Measurements from ENCODE around the gene HUS1B. TPM values are rescaled to one million over a fixed set of nuclear protein-coding genes. Genes with fewer than 3 reads are reported as not detected.

The HUS1B gene
- total and polyA plus RNA-seq, 9 of the 15 experiments (the other 6 are each of a cell fraction or from before 2014, with no cell fraction given): 0.16 to 1.4 (median 0.38) TPM; not detected in 1

DNA sequence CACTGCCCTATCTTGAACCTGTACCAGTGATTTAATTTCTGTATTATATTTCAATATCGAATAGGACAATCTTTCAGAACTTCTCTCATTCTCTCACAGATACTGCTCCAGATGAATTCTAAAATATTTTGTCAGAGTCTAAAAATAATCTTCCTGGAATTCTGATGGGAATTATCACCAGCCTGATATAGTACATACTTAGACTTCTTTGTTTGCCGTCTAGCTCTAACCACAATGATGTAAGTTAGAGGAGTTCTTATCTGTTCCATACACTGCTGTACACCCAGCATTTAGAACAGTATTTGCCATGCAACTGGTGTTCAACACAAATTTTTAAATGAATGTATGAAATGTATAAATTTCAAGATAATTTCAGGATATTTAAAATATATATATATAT, 1.3 kb upstream of the HUS1B start (continued):
- TF ChIP-seq TOE1 (IDR thresholded peaks at IDR 0.05; ENCODE audit: borderline replicate concordance) (no peak), TOE1 (CRISPR knock-in tag; IDR thresholded peaks at IDR 0.05; ENCODE audit: borderline replicate concordance, low read depth) (no peak), ELF2 (CRISPR knock-in tag; IDR thresholded peaks at IDR 0.05) (no peak), MEF2A (IDR thresholded peaks at IDR 0.05; ENCODE audit: control insufficient read depth, low read depth, low read length) (peak; percentile 83; the same call in 1 of the 2 replicates), MAFF (IDR thresholded peaks at IDR 0.05; ENCODE audit: low read length) (no peak), HMG20A (CRISPR knock-in tag; conservative IDR thresholded peaks at IDR 0.05) (no peak), GTF2A2 (tag; IDR thresholded peaks at IDR 0.05) (no peak), PPARD (CRISPR knock-in tag; IDR thresholded peaks at IDR 0.05) (no peak), KAT2B (IDR thresholded peaks at IDR 0.05; ENCODE audit: low read depth, low read length) (no peak), ARHGAP35 (IDR thresholded peaks at IDR 0.05; ENCODE audit: partially characterized antibody) (no peak), HDAC2 (IDR thresholded peaks at IDR 0.05) (0 out of 2 replicates have a peak, but pooled peaks have one; percentile 33), POLR2B (IDR thresholded peaks at IDR 0.05; ENCODE audit: low read depth, partially characterized antibody) (no peak), BMI1 (IDR thresholded peaks at IDR 0.05; ENCODE audit: low read length) (no peak), RBM17 (IDR thresholded peaks at IDR 0.05; ENCODE audit: borderline replicate concordance, low read depth, low read length) (no peak), JUN (IDR thresholded peaks at IDR 0.05; ENCODE audit: borderline replicate concordance, low read depth, low read length) (peak; percentile 62; the same call in 1 of the 2 replicates), JUN (CRISPR knock-in tag; IDR thresholded peaks at IDR 0.05; ENCODE audit: borderline replicate concordance) (no peak), ZNF436 (CRISPR knock-in tag; IDR thresholded peaks at IDR 0.05) (no peak), TRIM28 (IDR thresholded peaks at IDR 0.05) (peak; percentile 32; the same call in 1 of the 2 replicates), TBL1XR1 (IDR thresholded peaks at IDR 0.05; ENCODE audit: low read length in 2 of 2) (peak in 1 of 2 experiments; percentile 97; a peak in 2 of 4 replicates), XRCC3 (IDR thresholded peaks at IDR 0.05) (no peak), RBM15 (IDR thresholded peaks at IDR 0.05; ENCODE audit: insufficient read depth, low read length) (no peak), NONO (IDR thresholded peaks at IDR 0.05; ENCODE audit: low read depth in 2 of 2, low read length in 1 of 2) (no peak), LEF1 (IDR thresholded peaks at IDR 0.05) (no peak), SMAD4 (CRISPR knock-in tag; conservative IDR thresholded peaks at IDR 0.05) (peak; percentile 97)
- TF ChIP-seq, protein P1, sequence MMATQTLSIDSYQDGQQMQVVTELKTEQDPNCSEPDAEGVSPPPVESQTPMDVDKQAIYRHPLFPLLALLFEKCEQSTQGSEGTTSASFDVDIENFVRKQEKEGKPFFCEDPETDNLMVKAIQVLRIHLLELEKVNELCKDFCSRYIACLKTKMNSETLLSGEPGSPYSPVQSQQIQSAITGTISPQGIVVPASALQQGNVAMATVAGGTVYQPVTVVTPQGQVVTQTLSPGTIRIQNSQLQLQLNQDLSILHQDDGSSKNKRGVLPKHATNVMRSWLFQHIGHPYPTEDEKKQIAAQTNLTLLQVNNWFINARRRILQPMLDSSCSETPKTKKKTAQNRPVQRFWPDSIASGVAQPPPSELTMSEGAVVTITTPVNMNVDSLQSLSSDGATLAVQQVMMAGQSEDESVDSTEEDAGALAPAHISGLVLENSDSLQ (IDR thresholded peaks at IDR 0.05): no peak
- TF ChIP-seq, protein P2, sequence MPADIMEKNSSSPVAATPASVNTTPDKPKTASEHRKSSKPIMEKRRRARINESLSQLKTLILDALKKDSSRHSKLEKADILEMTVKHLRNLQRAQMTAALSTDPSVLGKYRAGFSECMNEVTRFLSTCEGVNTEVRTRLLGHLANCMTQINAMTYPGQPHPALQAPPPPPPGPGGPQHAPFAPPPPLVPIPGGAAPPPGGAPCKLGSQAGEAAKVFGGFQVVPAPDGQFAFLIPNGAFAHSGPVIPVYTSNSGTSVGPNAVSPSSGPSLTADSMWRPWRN (IDR thresholded peaks at IDR 0.05; ENCODE audit: low read depth): 0 out of 2 replicates have a peak, but pooled peaks have one; percentile 36
- TF ChIP-seq, protein P3, sequence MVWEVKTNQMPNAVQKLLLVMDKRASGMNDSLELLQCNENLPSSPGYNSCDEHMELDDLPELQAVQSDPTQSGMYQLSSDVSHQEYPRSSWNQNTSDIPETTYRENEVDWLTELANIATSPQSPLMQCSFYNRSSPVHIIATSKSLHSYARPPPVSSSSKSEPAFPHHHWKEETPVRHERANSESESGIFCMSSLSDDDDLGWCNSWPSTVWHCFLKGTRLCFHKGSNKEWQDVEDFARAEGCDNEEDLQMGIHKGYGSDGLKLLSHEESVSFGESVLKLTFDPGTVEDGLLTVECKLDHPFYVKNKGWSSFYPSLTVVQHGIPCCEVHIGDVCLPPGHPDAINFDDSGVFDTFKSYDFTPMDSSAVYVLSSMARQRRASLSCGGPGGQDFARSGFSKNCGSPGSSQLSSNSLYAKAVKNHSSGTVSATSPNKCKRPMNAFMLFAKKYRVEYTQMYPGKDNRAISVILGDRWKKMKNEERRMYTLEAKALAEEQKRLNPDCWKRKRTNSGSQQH (CRISPR knock-in tag; IDR thresholded peaks at IDR 0.05): no peak
- TF ChIP-seq, protein P4, sequence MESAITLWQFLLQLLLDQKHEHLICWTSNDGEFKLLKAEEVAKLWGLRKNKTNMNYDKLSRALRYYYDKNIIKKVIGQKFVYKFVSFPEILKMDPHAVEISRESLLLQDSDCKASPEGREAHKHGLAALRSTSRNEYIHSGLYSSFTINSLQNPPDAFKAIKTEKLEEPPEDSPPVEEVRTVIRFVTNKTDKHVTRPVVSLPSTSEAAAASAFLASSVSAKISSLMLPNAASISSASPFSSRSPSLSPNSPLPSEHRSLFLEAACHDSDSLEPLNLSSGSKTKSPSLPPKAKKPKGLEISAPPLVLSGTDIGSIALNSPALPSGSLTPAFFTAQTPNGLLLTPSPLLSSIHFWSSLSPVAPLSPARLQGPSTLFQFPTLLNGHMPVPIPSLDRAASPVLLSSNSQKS (CRISPR knock-in tag; IDR thresholded peaks at IDR 0.05): no peak
